Breast epithelium (tissue), 4 donors: ENCODE data around the gene RASA4B. TPM values are rescaled to one million over a fixed set of nuclear protein-coding genes. Genes with fewer than 3 reads are reported as not detected.
A peak's percentile ranks its signal among the peaks of the same experiment; 100 is the strongest.
"Not testable (repeated sequence)": the region's sequence is repeated elsewhere in the genome, so short reads cannot be mapped to it uniquely, and the experiment has no call there.

Experiments
- DNase-seq, 2 donors: peaks; one replicate each; pipeline ENCODE4 v3.0.0-alpha.2; 2019; ENCODE audit warnings: low spot score in 2 of 2
- H3K27ac ChIP-seq, 2 donors: fragments of 200-600 bp; sonication (generic) in 1 of 2; one replicate each; pipeline ENCODE4 v1.5.1; 2016 to 2019; ENCODE audit warnings: mild to moderate bottlenecking in 1 of 2
- H3K27me3 ChIP-seq, 2 donors: fragments of 200-600 bp; sonication (generic) in 1 of 2; one replicate each; pipeline versions ENCODE4 v1.5.1 to v1.6.0; 2017 to 2019; ENCODE audit warnings: control low read depth in 1 of 2, mild to moderate bottlenecking in 1 of 2
- H3K36me3 ChIP-seq: fragments of 200-600 bp; one replicate; pipeline ENCODE4 v1.5.1; 2019
- H3K4me1 ChIP-seq, 2 donors: fragments of 200-600 bp; sonication (generic); one replicate each; pipeline ENCODE4 v1.5.1; 2016 to 2019; ENCODE audit warnings: control low read depth in 1 of 2
- H3K4me3 ChIP-seq, 3 donors: fragments of 200-600 bp; sonication (generic); 1 replicate in 2 of 3; 2 replicates in 1 of 3; pipeline ENCODE4 v1.5.1; 2016 to 2019; ENCODE audit warnings: mild to moderate bottlenecking in 3 of 3, moderate library complexity in 2 of 3
- H3K9me3 ChIP-seq, 2 donors: fragments of 200-600 bp; sonication (generic) in 1 of 2; one replicate each; pipeline ENCODE4 v1.5.1; 2016 to 2019; ENCODE audit warnings: control low read depth in 1 of 2
- POLR2A ChIP-seq: fragments of 450-650 bp; IDR thresholded peaks from one replicate; pipeline ENCODE4 v1.6.1; 2016; ENCODE audit warnings: antibody characterized with exemption, mild to moderate bottlenecking, moderate library complexity
- POLR2AphosphoS5 ChIP-seq, 3 donors: sonication (generic); formaldehyde crosslinking; IDR thresholded peaks; one replicate each; pipeline ENCODE4 v1.6.1; 2017; ENCODE audit warnings: antibody characterized with exemption in 3 of 3
- intact Hi-C: fragments of 100-400 bp; cut with DNase I; formaldehyde crosslinking; loops from one replicate; pipeline ENCODE4 v1.15.1; 2023; ENCODE audit warnings: low total_unique reads
- total RNA-seq, 3 donors: library from RNA; depleted of rRNA; stranded (reverse); fragments of >200 nt; gene quantifications; one replicate each; pipeline ENCODE4 v1.1.0, GENCODE V29; 2016
- TF ChIP-seq, protein P1 (sequence below), 3 donors: fragments of 450-650 bp; IDR thresholded peaks; one replicate each; pipeline ENCODE4 v1.5.1; 2016 to 2017; ENCODE audit warnings: antibody characterized with exemption in 3 of 3, mild to moderate bottlenecking in 3 of 3, moderate library complexity in 3 of 3

Gene RASA4B
- total RNA-seq, 3 donors from 2014 or later: 3.7 to 11.1 (median 7.2) TPM

DNA sequence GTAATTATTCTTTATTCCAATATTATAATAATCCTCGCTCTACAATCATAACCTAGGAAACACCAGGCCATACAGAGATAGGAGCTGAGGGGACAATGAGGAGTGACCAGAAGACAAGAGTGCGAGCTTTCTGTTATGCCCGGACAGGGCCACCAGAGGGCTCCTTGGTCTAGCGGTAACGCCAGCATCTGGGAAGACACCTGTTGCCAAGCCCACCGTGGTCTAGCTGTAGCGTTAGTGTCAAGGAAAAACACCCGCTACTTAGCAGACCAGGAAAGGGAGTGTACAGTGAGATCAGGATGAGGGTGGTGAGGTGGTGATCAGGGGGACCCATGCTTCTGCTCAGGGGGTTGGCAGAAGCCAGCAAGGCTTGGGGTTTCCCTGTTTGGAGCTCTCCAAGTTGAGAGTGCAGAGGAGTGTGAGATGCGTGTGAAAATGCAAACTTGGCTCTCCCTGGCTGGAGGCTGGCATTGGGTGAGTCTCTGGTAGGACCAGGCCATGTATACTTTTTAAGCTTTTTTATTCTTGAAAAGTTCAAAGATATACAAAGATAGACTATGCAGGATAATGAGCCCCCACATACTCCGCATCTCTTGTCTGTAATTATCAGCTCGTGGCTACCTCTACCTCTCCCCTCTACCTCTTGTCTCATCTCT, 37.5 kb downstream of the RASA4B start:
- H3K9me3 ChIP-seq, H3K27me3 ChIP-seq, H3K27ac ChIP-seq, H3K4me3 ChIP-seq, H3K36me3 ChIP-seq, H3K4me1 ChIP-seq, intact Hi-C loops: not testable (repeated sequence)
- TF ChIP-seq, protein P1, sequence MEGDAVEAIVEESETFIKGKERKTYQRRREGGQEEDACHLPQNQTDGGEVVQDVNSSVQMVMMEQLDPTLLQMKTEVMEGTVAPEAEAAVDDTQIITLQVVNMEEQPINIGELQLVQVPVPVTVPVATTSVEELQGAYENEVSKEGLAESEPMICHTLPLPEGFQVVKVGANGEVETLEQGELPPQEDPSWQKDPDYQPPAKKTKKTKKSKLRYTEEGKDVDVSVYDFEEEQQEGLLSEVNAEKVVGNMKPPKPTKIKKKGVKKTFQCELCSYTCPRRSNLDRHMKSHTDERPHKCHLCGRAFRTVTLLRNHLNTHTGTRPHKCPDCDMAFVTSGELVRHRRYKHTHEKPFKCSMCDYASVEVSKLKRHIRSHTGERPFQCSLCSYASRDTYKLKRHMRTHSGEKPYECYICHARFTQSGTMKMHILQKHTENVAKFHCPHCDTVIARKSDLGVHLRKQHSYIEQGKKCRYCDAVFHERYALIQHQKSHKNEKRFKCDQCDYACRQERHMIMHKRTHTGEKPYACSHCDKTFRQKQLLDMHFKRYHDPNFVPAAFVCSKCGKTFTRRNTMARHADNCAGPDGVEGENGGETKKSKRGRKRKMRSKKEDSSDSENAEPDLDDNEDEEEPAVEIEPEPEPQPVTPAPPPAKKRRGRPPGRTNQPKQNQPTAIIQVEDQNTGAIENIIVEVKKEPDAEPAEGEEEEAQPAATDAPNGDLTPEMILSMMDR (IDR thresholded peaks at IDR 0.05): peak in 2 of 3 donors; percentile 42
- DNase-seq: peak in 1 of 2 donors; percentile 35

DNA sequence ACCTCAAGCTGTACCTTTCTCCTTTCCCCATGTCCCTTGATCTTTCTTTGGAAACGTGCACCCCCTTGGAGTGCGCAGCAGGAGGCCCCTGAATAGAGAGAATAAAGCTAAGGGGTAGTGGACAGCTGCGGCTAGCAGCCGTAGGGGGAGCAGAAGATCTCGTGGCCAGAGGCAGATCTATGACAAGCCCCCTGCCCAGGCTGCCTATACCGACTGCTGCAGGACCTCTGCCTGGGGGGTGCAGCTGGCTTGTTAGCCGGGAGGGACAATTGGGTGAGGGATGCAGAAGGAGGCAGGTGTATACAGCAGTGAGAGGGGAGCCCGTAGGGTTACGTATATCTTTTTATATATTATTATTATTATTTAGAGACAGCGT, 38.4 kb downstream of the RASA4B start:
- H3K4me3 ChIP-seq, DNase-seq, H3K27me3 ChIP-seq, H3K27ac ChIP-seq, intact Hi-C loops, H3K9me3 ChIP-seq, H3K36me3 ChIP-seq, H3K4me1 ChIP-seq: not testable (repeated sequence)

DNA sequence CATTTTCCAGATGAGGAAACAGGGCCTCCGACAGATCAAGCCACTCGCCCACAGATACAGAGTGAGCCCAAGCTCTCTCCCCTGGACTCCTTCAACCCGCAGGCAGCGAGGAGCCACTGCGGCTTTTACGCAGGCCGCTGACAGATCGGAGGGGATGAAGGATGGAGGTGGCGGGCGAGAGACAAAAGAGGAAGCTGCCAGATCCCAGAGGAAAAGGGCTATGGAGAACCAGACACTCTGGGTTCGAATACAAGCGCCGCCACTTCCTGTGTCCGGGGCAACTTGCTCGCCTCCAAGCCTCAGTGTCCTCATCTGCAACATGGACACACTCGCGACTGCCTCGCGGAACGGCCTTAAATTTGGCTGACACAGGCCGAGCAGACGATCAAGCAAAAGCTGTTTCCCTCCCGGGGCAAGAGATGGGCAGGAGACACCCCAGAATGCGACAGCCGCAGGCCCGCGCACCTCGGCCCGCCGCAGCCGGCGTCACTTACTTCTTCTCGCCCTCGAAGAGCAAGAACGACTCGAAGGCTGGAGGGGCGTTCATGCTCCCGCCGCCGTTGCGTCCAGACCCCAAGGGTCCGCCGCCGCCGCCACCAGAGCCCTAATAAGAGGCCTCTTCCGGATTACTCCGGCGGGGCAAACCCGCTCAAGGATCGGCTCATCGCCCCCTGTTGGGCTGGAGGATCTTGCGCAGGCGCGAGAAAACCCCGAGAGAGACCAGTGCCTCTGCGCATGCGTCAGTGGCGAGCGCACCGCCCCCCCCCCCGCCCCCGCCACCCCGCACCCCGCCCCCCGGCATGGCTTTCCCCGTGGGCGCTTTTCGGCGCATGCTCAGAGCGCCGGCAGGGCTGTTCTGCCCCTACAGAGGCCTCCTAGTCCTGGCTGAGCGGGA, 39.0 kb downstream of the RASA4B start, which contains the start of gene POLR2J:
Gene POLR2J (minus strand): TSS at position 609 of the 895 bp plus-strand sequence. CDS start 62 bp downstream, at position 547.
- H3K4me1 ChIP-seq, intact Hi-C loops, H3K9me3 ChIP-seq, H3K36me3 ChIP-seq, H3K27ac ChIP-seq, H3K27me3 ChIP-seq: not testable (repeated sequence)
- peak in 1 of 3 donors; percentile 34 for TF ChIP-seq POLR2AphosphoS5 (IDR thresholded peaks at IDR 0.05)
- TF ChIP-seq, protein P1 (IDR thresholded peaks at IDR 0.05): peak in 1 of 3 donors; percentile 24
- peak within 1 kb of the TSS; percentile 48 to 68 (median 55) for H3K4me3 ChIP-seq
- peak; percentile 74 to 84 for DNase-seq

DNA sequence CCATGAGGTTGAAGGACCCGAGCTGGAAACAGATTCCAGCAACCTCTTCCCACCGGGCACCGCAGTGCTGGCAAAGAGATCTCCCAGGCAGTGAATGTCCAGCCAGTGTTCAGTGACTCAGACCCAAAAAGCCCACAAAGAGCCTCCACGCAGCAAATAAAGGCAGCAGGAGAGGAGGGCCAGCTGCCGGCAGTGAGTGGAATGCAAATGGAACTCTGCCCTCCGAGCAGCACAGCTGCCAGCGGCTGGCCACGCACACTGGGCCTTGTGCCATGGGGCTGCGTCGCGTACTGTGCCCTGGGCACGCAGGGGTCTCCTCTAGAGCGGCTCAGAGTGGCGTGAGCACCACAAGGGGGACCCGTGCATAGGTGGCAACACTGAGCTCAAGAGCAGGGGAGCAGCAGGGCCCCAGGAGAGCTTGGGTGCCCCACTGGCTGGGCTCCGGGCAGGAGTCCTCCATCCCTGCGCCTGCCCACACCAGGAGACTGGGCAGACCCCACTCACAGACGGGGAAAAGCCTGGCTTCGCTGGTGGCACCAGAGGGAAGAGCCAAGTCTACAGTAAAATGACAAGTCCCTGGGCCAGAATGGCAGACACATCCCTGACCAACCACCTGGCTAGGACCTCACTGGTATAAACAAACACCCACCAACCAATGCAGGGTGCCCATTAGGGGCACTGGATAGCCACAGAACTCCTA, 42.7 kb downstream of the RASA4B start:
- H3K36me3 ChIP-seq, H3K4me1 ChIP-seq, H3K4me3 ChIP-seq, H3K27ac ChIP-seq, intact Hi-C loops, H3K9me3 ChIP-seq, DNase-seq, H3K27me3 ChIP-seq: not testable (repeated sequence)

DNA sequence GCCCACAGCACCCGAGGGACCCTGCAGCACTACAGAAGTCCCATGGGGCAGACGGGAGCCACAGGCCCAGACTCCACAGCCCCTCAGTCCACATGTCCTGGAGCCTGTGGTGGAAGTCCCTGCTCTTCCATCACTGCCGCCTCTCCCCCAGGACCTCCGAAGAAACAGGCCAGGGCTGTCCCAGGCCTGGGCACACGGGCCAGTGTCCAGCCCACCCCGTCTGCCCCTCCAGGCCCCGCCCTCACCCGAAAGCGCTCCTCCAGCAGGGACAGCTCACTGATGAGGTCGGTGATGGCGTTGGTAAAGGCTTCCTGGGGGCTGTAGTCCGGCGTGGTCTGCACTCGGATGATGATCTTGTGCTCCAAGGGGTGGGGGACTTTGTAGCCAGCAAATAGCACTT, 43.5 kb downstream of the RASA4B start:
- H3K27me3 ChIP-seq, intact Hi-C loops, H3K4me3 ChIP-seq, H3K9me3 ChIP-seq, H3K27ac ChIP-seq, H3K4me1 ChIP-seq, H3K36me3 ChIP-seq: not testable (repeated sequence)
- DNase-seq: peak in 1 of 2 donors; percentile 20

DNA sequence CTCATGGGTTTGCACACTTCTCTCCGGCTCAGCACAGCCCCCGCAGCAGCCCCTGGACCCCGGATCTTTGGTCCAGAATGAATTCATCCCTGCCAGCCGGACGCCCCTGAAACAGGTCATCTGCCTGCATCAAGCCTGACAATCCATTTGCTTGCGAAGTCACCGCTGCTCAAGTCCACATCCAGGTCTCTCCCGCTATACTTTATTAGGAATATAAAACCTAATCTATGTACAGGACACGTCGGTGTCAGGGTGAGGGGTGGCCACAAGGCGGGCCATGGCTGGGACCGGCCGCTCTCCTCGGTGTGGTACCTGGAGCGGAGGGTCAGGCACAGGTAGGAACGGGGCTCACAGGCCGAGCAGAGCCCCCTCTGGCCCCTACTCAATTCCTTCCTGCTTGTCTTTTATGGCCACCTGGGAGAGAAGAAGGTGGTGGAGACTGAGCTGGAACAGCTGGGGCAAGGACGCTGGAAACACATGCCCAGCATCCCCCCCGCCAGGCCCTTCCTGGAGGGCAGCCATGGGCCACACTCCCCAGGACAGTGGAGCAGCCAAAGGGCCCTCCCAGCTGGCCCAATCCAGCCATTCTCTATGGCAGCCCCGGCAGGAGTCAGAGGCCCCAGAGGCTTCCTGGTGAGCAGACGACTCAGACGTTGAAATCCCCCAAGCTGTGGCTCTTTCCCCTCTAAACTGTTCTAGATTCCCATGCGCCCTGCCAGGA, 44.1 kb downstream of the RASA4B start:
- H3K27ac ChIP-seq: no peak overlapping the region
- no peak overlapping the region for H3K4me3 ChIP-seq
- H3K4me1 ChIP-seq: no peaks in the 10 kb centered on the region
- no peak for TF ChIP-seq POLR2AphosphoS5 (IDR thresholded peaks at IDR 0.05)
- no peak for TF ChIP-seq POLR2A
- TF ChIP-seq, protein P1 (IDR thresholded peaks at IDR 0.05): no peak
- intact Hi-C loops: no loop called here
- H3K9me3 ChIP-seq: no peaks in the 10 kb centered on the region
- peak in 1 of 2 donors; percentile 36 for DNase-seq
- no peaks in the 10 kb centered on the region for H3K36me3 ChIP-seq
- H3K27me3 ChIP-seq: no peaks in the 10 kb centered on the region
